IPS DF 19.7 (cell line): Measurements from ENCODE around the gene BCORL1.

ENCODE experiments used
- DNase-seq: peaks from one replicate; pipeline ENCODE4 v3.0.0-alpha.2; 2013; ENCODE audit warnings: low read depth, low spot score

The BCORL1 gene

GRCh38 chrX:130091980-130092522, 109.6 kb downstream of the BCORL1 start:
- no peak for DNase-seq

GRCh38 chrX:130093271-130093670, 110.8 kb downstream of the BCORL1 start:
- DNase-seq = no peak

- no peak for DNase-seq
Observed at GRCh38 chrX:130094696-130095095, 112.3 kb downstream of the BCORL1 start.

GRCh38 chrX:130095249-130096030, 113.0 kb downstream of the BCORL1 start:
- no peak for DNase-seq

- no peak for DNase-seq
Observed at GRCh38 chrX:130097507-130098209, 115.2 kb downstream of the BCORL1 start.

- DNase-seq = no peak
Observed at GRCh38 chrX:130098210-130098552, 115.7 kb downstream of the BCORL1 start.

- DNase-seq = no peak
Observed at GRCh38 chrX:130100180-130100579, 117.7 kb downstream of the BCORL1 start.

- DNase-seq = no peak
Observed at GRCh38 chrX:130103605-130104004, 121.2 kb downstream of the BCORL1 start.

- no peak for DNase-seq
Observed at GRCh38 chrX:130105244-130105643, 122.8 kb downstream of the BCORL1 start.

- DNase-seq = no peak
Observed at GRCh38 chrX:130106071-130106470, 123.6 kb downstream of the BCORL1 start.
